H9 (cell line): Measurements from ENCODE around the gene SAT2. TPM values are rescaled to one million over a fixed set of nuclear protein-coding genes. Genes with fewer than 3 reads are reported as not detected.
A peak's percentile ranks its signal among the peaks of the same experiment; 100 is the strongest.

Source experiments
- DNase-seq: peaks from one replicate; pipeline ENCODE4 v3.0.0-alpha.2; 2017
- H2AFZ ChIP-seq: one replicate; pipeline ENCODE4 v1.6.1; 2013; ENCODE audit warnings: mild to moderate bottlenecking, low read length, control low read depth, moderate library complexity
- H2AK5ac ChIP-seq: 2 replicates; pipeline ENCODE4 v1.6.1; 2013; ENCODE audit warnings: low read length, control low read depth, mixed read lengths; ENCODE audit not compliant: insufficient read length
- H2BK120ac ChIP-seq: one replicate; pipeline ENCODE4 v1.6.1; 2013; ENCODE audit warnings: low read depth, mild to moderate bottlenecking, low read length, control low read depth, inconsistent platforms; ENCODE audit not compliant: poor library complexity, severe bottlenecking
- H2BK12ac ChIP-seq: 2 replicates; pipeline ENCODE4 v1.6.1; 2013; ENCODE audit warnings: low read length, control low read depth, mixed read lengths, low read depth; ENCODE audit not compliant: insufficient read length
- H2BK15ac ChIP-seq: 2 replicates; pipeline ENCODE4 v1.6.1; 2013; ENCODE audit warnings: low read depth, low read length, control low read depth
- H2BK20ac ChIP-seq: one replicate; pipeline ENCODE4 v1.6.1; 2013; ENCODE audit warnings: low read depth, mild to moderate bottlenecking, low read length, control low read depth, inconsistent platforms; ENCODE audit not compliant: poor library complexity, severe bottlenecking
- H2BK5ac ChIP-seq: 2 replicates; pipeline ENCODE4 v1.6.1; 2013; ENCODE audit warnings: low read length, control low read depth, mixed read lengths; ENCODE audit not compliant: insufficient read length
- H3K14ac ChIP-seq: 2 replicates; pipeline ENCODE4 v1.6.1; 2013; ENCODE audit warnings: low read length, control low read depth; ENCODE audit not compliant: insufficient read depth
- H3K18ac ChIP-seq: 2 replicates; pipeline ENCODE4 v1.6.1; 2013; ENCODE audit warnings: low read depth, mild to moderate bottlenecking, mixed read lengths, low read length, control low read depth; ENCODE audit not compliant: insufficient read length
- H3K23ac ChIP-seq: 2 replicates; pipeline ENCODE4 v1.6.1; 2013; ENCODE audit warnings: low read length, control low read depth, mixed read lengths, low read depth; ENCODE audit not compliant: insufficient read length
- H3K23me2 ChIP-seq: 2 replicates; pipeline ENCODE4 v1.6.1; 2013; ENCODE audit warnings: low read depth, mild to moderate bottlenecking, mixed read lengths, low read length, control low read depth; ENCODE audit not compliant: insufficient read length, poor library complexity, severe bottlenecking
- H3K27ac ChIP-seq: 2 replicates; pipeline ENCODE4 v1.5.1; 2013; ENCODE audit warnings: low read length, control low read depth, mixed read lengths, low read depth; ENCODE audit not compliant: insufficient read length
- H3K27me3 ChIP-seq: 2 replicates; pipeline ENCODE4 v1.6.1; 2013; ENCODE audit warnings: low read length, control low read depth, inconsistent platforms; ENCODE audit not compliant: insufficient read depth
- H3K4ac ChIP-seq: 2 replicates; pipeline ENCODE4 v1.6.1; 2013; ENCODE audit warnings: low read depth, mild to moderate bottlenecking, control low read depth, inconsistent platforms, low read length, moderate library complexity
- H3K4me1 ChIP-seq: 2 replicates; pipeline ENCODE4 v1.6.1; 2013; ENCODE audit warnings: low read length, control low read depth, inconsistent platforms; ENCODE audit not compliant: insufficient read depth
- H3K4me2 ChIP-seq: 2 replicates; pipeline ENCODE4 v1.6.1; 2013; ENCODE audit warnings: low read length, control low read depth, mixed read lengths; ENCODE audit not compliant: insufficient read length, insufficient read depth
- H3K56ac ChIP-seq: 2 replicates; pipeline ENCODE4 v1.6.1; 2013; ENCODE audit warnings: low read depth, mild to moderate bottlenecking, mixed read lengths, low read length, control low read depth; ENCODE audit not compliant: insufficient read length
- H3K79me1 ChIP-seq: 2 replicates; pipeline ENCODE4 v1.6.1; 2013; ENCODE audit warnings: low read depth, mild to moderate bottlenecking, moderate library complexity, low read length, control low read depth, inconsistent platforms; ENCODE audit not compliant: insufficient read depth, poor library complexity, severe bottlenecking
- H3K79me2 ChIP-seq: 2 replicates; pipeline ENCODE4 v1.6.1; 2013; ENCODE audit warnings: low read length, control low read depth, inconsistent platforms; ENCODE audit not compliant: insufficient read depth
- H3K9ac ChIP-seq: 2 replicates; pipeline ENCODE4 v1.6.1; 2013; ENCODE audit warnings: low read length, control low read depth, mixed read lengths; ENCODE audit not compliant: insufficient read length; ENCODE audit errors: extremely low read depth
- H3K9me3 ChIP-seq: one replicate; pipeline ENCODE4 v1.6.1; 2013; ENCODE audit warnings: low read depth, low read length, inconsistent platforms; ENCODE audit not compliant: control insufficient read depth
- H3T11ph ChIP-seq: one replicate; pipeline ENCODE4 v1.6.1; 2013; ENCODE audit warnings: mild to moderate bottlenecking, low read length, control low read depth, inconsistent platforms
- H4K20me1 ChIP-seq: one replicate; pipeline ENCODE4 v1.6.1; 2013; ENCODE audit not compliant: control insufficient read depth, insufficient read length, insufficient read depth
- H4K5ac ChIP-seq: 2 replicates; pipeline ENCODE4 v1.6.1; 2013; ENCODE audit warnings: low read depth, mild to moderate bottlenecking, mixed read lengths, low read length, control low read depth; ENCODE audit not compliant: insufficient read length
- H4K8ac ChIP-seq: replicated peaks from 2 replicates; pipeline ENCODE4 v1.6.1; 2013; ENCODE audit warnings: low read length, control low read depth, mixed read lengths, low read depth; ENCODE audit not compliant: insufficient read length
- H4K91ac ChIP-seq: 2 replicates; pipeline ENCODE4 v1.6.1; 2013; ENCODE audit warnings: low read depth, mild to moderate bottlenecking, moderate library complexity, mixed read lengths, low read length, control low read depth; ENCODE audit not compliant: insufficient read length
- H3K27ac Mint-ChIP-seq, 3 experiments: 2 replicates in 2 of 3; 3 replicates in 1 of 3; pipeline ENCODE4 v1.8.0; 2020 to 2021; ENCODE audit warnings: mixed read lengths in 3 of 3, mild to moderate bottlenecking in 1 of 3, moderate library complexity in 1 of 3
- H3K27me3 Mint-ChIP-seq: 2 replicates; pipeline ENCODE4 v1.8.0; 2021; ENCODE audit warnings: low read depth, mild to moderate bottlenecking, moderate library complexity, mixed read lengths
- H3K36me3 Mint-ChIP-seq, 3 experiments: 2 replicates in 2 of 3; 3 replicates in 1 of 3; pipeline ENCODE4 v1.8.0; 2020 to 2021; ENCODE audit warnings: low read depth in 3 of 3, mixed read lengths in 3 of 3; ENCODE audit not compliant: insufficient read depth in 1 of 3
- H3K4me1 Mint-ChIP-seq, 2 experiments: 2 replicates each; pipeline ENCODE4 v1.8.0; 2020; ENCODE audit warnings: mixed read lengths in 2 of 2
- H3K4me3 Mint-ChIP-seq, 2 experiments: 2 replicates in 1 of 2; 3 replicates in 1 of 2; pipeline ENCODE4 v1.8.0; 2020 to 2021; ENCODE audit warnings: mild to moderate bottlenecking in 2 of 2, mixed read lengths in 2 of 2, moderate library complexity in 1 of 2
- H3K9me3 Mint-ChIP-seq, 2 experiments: 2 replicates in 1 of 2; 3 replicates in 1 of 2; pipeline ENCODE4 v1.8.0; 2020; ENCODE audit warnings: mild to moderate bottlenecking in 2 of 2, mixed read lengths in 2 of 2, moderate library complexity in 1 of 2
- CTCF ChIP-seq: fragments of 200-600 bp; sonication (generic); conservative IDR thresholded peaks from 3 replicates; pipeline ENCODE4 v1.8.0; 2021; ENCODE audit warnings: antibody characterized with exemption, mild to moderate bottlenecking
- WGBS: extraction: QIAGEN DNeasy Blood & Tissue Kit; methylation state at CpG from one replicate; pipeline ENCODE4 v1.1.7; 2013; ENCODE audit warnings: missing lambda C conversion rate, low lambda C conversion rate, mixed read lengths; ENCODE audit not compliant: insufficient read length; ENCODE audit errors: extremely low coverage; 5-methylcytosine and 5-hydroxymethylcytosine counted together
- total RNA-seq: library from RNA; stranded (reverse); gene quantifications from 2 replicates; pipeline ENCODE4 v1.2.1, GENCODE V29; 2021

The SAT2 gene
- total RNA-seq, 1 experiment from 2014 or later: 72.1 TPM

GRCh38 chr17:7613769-7614424 is 13.7 kb downstream of the SAT2 start:
- Histone ChIP-seq H2AFZ (no peak overlapping the region), H4K20me1 (no peaks in the 10 kb centered on the region), H3K14ac (no peak overlapping the region), H3K9ac (peak overlapping the region; percentile 28), H3K4me1 (peaks cover 5% of the 10 kb centered on the region), H3K27ac (no peak overlapping the region), H2BK120ac (no peak overlapping the region), H4K91ac (no peak overlapping the region), H3K79me1 (no peaks in the 10 kb centered on the region), H3K23me2 (peaks cover 7% of the 10 kb centered on the region), H3K18ac (no peak overlapping the region), H3K56ac (no peak overlapping the region), H2BK5ac (no peak overlapping the region), H3K23ac (no peak overlapping the region), H4K5ac (no peak overlapping the region), H3K4ac (no peak overlapping the region), H2AK5ac (no peak overlapping the region), H3K4me2 (peak overlapping the region; percentile 83), H3K27me3 (no peaks in the 10 kb centered on the region), H2BK20ac (no peak overlapping the region), H3K79me2 (peaks cover 9% of the 10 kb centered on the region; the same call in 1 of the 2 replicates), H3K9me3 (no peaks in the 10 kb centered on the region), H2BK15ac (no peak overlapping the region), H3T11ph (no peak overlapping the region), H2BK12ac (no peak overlapping the region), H4K8ac (no peak overlapping the region)
- H3K27me3 Mint-ChIP-seq: no peaks in the 10 kb centered on the region
- H3K9me3 Mint-ChIP-seq: no peaks in the 10 kb centered on the region
- peaks cover 22 to 23% of the 10 kb centered on the region in 2 experiments for H3K4me1 Mint-ChIP-seq
- H3K36me3 Mint-ChIP-seq: peaks cover 6 to 20% (median 14%) of the 10 kb centered on the region in 3 experiments; a peak in 6 of 7 replicates
- 0 out of 3 replicates have a peak, but pooled peaks have one; percentile 6 for TF ChIP-seq CTCF
- peak overlapping the region; percentile 1 to 57 (median 42); a peak in 4 of 7 replicates for H3K27ac Mint-ChIP-seq
- no CpG with 5 or more reads among the region's 20 CpGs for WGBS
- DNase-seq: no peak
- H3K4me3 Mint-ChIP-seq: peak overlapping the region; percentile 89
